SK-N-SH treated with all-trans-retinoic acid at 6 μM for 48 hours (cell line): ENCODE results near the gene LRRC2.

Experiments used
- ATAC-seq: fragments of 200-7000 bp; cut with Tn5 transposase; 3 replicates; pipeline ENCODE4 v1.9.1; 2020; ENCODE audit warnings: mild to moderate bottlenecking, moderate library complexity
- ARNTL ChIP-seq: fragments of 450-650 bp; formaldehyde crosslinking; IDR thresholded peaks from 2 replicates; pipeline ENCODE4 v1.5.0; 2020; ENCODE audit warnings: low read depth, mild to moderate bottlenecking, moderate library complexity, borderline replicate concordance
- BACH2 ChIP-seq: fragments of 250-450 bp; sonication (Bioruptor Pico); IDR thresholded peaks from 2 replicates; pipeline ENCODE4 v1.9.0; 2021; ENCODE audit warnings: mild to moderate bottlenecking, borderline replicate concordance
- CREB5 ChIP-seq: fragments of 250-450 bp; sonication (Bioruptor Pico); IDR thresholded peaks from 2 replicates; pipeline ENCODE4 v1.5.1; 2020; ENCODE audit warnings: low read depth, mild to moderate bottlenecking, moderate library complexity
- CSDC2 ChIP-seq: fragments of 250-450 bp; sonication (Bioruptor Pico); IDR thresholded peaks from 2 replicates; pipeline ENCODE4 v1.5.0; 2020; ENCODE audit warnings: mild to moderate bottlenecking, moderate library complexity
- CSRNP3 ChIP-seq: fragments of 250-450 bp; sonication (Bioruptor Pico); IDR thresholded peaks from 2 replicates; pipeline ENCODE4 v1.5.1; 2021; ENCODE audit warnings: mild to moderate bottlenecking, moderate library complexity
- ESRRG ChIP-seq: fragments of 250-450 bp; sonication (Bioruptor Pico); IDR thresholded peaks from 2 replicates; pipeline ENCODE4 v1.6.1; 2021; ENCODE audit warnings: mild to moderate bottlenecking
- GLIS3 ChIP-seq: fragments of 250-450 bp; sonication (Bioruptor Pico); IDR thresholded peaks from 2 replicates; pipeline ENCODE4 v1.5.0; 2020; ENCODE audit warnings: mild to moderate bottlenecking, moderate library complexity
- ISL1 ChIP-seq: fragments of 250-450 bp; sonication (Bioruptor Pico); IDR thresholded peaks from 2 replicates; pipeline ENCODE4 v2.1.2; 2022; ENCODE audit warnings: mild to moderate bottlenecking, moderate library complexity
- OSR1 ChIP-seq: fragments of 250-450 bp; sonication (Bioruptor Pico); IDR thresholded peaks from 2 replicates; pipeline ENCODE4 v1.8.0; 2022; ENCODE audit warnings: moderate library complexity, mild to moderate bottlenecking, inconsistent platforms
- PATZ1 ChIP-seq: fragments of 250-450 bp; sonication (Bioruptor Pico); IDR thresholded peaks from 2 replicates; pipeline ENCODE4 v1.8.0; 2020; ENCODE audit warnings: mild to moderate bottlenecking, moderate library complexity, borderline replicate concordance
- POU6F1 ChIP-seq: fragments of 250-450 bp; sonication (Bioruptor Pico); IDR thresholded peaks from 2 replicates; pipeline ENCODE4 v1.8.0; 2021; ENCODE audit warnings: low read depth, mild to moderate bottlenecking, moderate library complexity, borderline replicate concordance
- PPARA ChIP-seq: fragments of 250-450 bp; sonication (Bioruptor Pico); IDR thresholded peaks from 2 replicates; pipeline ENCODE4 v1.5.0; 2020; ENCODE audit warnings: mild to moderate bottlenecking, borderline replicate concordance
- RARB ChIP-seq: fragments of 250-450 bp; sonication (Bioruptor Pico); IDR thresholded peaks from 2 replicates; pipeline ENCODE4 v1.8.0; 2021; ENCODE audit warnings: mild to moderate bottlenecking, moderate library complexity
- SNAI2 ChIP-seq: fragments of 250-450 bp; sonication (Bioruptor Pico); IDR thresholded peaks from 2 replicates; pipeline ENCODE4 v1.5.0; 2020; ENCODE audit warnings: mild to moderate bottlenecking, moderate library complexity
- TCF4 ChIP-seq: fragments of 250-450 bp; sonication (Bioruptor Pico); IDR thresholded peaks from 2 replicates; pipeline ENCODE4 v1.8.0; 2021; ENCODE audit warnings: mild to moderate bottlenecking, moderate library complexity, borderline replicate concordance
- TOX ChIP-seq: fragments of 250-450 bp; sonication (Bioruptor Pico); IDR thresholded peaks from 2 replicates; pipeline ENCODE4 v1.8.0; 2021; ENCODE audit warnings: mild to moderate bottlenecking, moderate library complexity, borderline replicate concordance
- TSHZ2 ChIP-seq: fragments of 250-450 bp; sonication (Bioruptor Pico); IDR thresholded peaks from 2 replicates; pipeline ENCODE4 v1.5.0; 2020; ENCODE audit warnings: mild to moderate bottlenecking, moderate library complexity
- ZC3H10 ChIP-seq: fragments of 250-450 bp; sonication (Bioruptor Pico); IDR thresholded peaks from 2 replicates; pipeline ENCODE4 v1.5.1; 2021; ENCODE audit warnings: mild to moderate bottlenecking, moderate library complexity
- ZFP3 ChIP-seq: fragments of 250-450 bp; sonication (Bioruptor Pico); IDR thresholded peaks from 2 replicates; pipeline ENCODE4 v1.5.0; 2020; ENCODE audit warnings: mild to moderate bottlenecking, moderate library complexity
- ZFP30 ChIP-seq: fragments of 450-650 bp; formaldehyde crosslinking; IDR thresholded peaks from 2 replicates; pipeline ENCODE4 v1.5.0; 2022; ENCODE audit warnings: mild to moderate bottlenecking, moderate library complexity
- ZNF565 ChIP-seq: fragments of 450-650 bp; formaldehyde crosslinking; conservative IDR thresholded peaks from 2 replicates; pipeline ENCODE4 v1.5.0; 2020; ENCODE audit warnings: low read depth, mild to moderate bottlenecking, moderate library complexity
- ZNF70 ChIP-seq: fragments of 450-650 bp; formaldehyde crosslinking; IDR thresholded peaks from 2 replicates; pipeline ENCODE4 v1.5.0; 2020; ENCODE audit warnings: mild to moderate bottlenecking, moderate library complexity
- ZNF8 ChIP-seq: fragments of 450-650 bp; formaldehyde crosslinking; IDR thresholded peaks from 2 replicates; pipeline ENCODE4 v1.5.0; 2020; ENCODE audit warnings: mild to moderate bottlenecking, moderate library complexity

The LRRC2 gene

GRCh38 chr3:46469680-46470357, 96.3 kb downstream of the LRRC2 start (continued):
- TF ChIP-seq CSRNP3 (CRISPR knock-in tag): no peak
- TF ChIP-seq ISL1 (CRISPR knock-in tag): no peak

GRCh38 chr3:46468753-46469600, 97.1 kb downstream of the LRRC2 start:
- no peak for ATAC-seq
- TF ChIP-seq ZFP3 (CRISPR knock-in tag) (no peak), RARB (CRISPR knock-in tag) (no peak), ZNF70 (no peak), TOX (CRISPR knock-in tag) (no peak), ZNF565 (CRISPR knock-in tag) (no peak), PPARA (no peak), SNAI2 (CRISPR knock-in tag) (no peak), ARNTL (CRISPR knock-in tag) (no peak), CSRNP3 (CRISPR knock-in tag) (no peak), ESRRG (CRISPR knock-in tag) (no peak), ISL1 (CRISPR knock-in tag) (no peak), BACH2 (CRISPR knock-in tag) (no peak), ZFP30 (CRISPR knock-in tag) (no peak), TCF4 (CRISPR knock-in tag) (no peak), ZC3H10 (CRISPR knock-in tag) (no peak), CREB5 (CRISPR knock-in tag) (no peak), POU6F1 (CRISPR knock-in tag) (no peak), OSR1 (no peak), CSDC2 (CRISPR knock-in tag) (no peak), GLIS3 (CRISPR knock-in tag) (no peak)

- ATAC-seq: no peak
- no peak for TF ChIP-seq TOX (CRISPR knock-in tag)
- no peak for TF ChIP-seq CREB5 (CRISPR knock-in tag)
- TF ChIP-seq ZFP30 (CRISPR knock-in tag): no peak
- no peak for TF ChIP-seq OSR1
- no peak for TF ChIP-seq ZNF8 (CRISPR knock-in tag)
- no peak for TF ChIP-seq ZNF70
- TF ChIP-seq BACH2 (CRISPR knock-in tag): no peak
- no peak for TF ChIP-seq PATZ1 (CRISPR knock-in tag)
- no peak for TF ChIP-seq GLIS3 (CRISPR knock-in tag)
- TF ChIP-seq PPARA: no peak
- TF ChIP-seq RARB (CRISPR knock-in tag): no peak
- no peak for TF ChIP-seq ARNTL (CRISPR knock-in tag)
- no peak for TF ChIP-seq TCF4 (CRISPR knock-in tag)
- no peak for TF ChIP-seq TSHZ2 (CRISPR knock-in tag)
- no peak for TF ChIP-seq ZNF565 (CRISPR knock-in tag)
- TF ChIP-seq CSDC2 (CRISPR knock-in tag): no peak
Measured at GRCh38 chr3:46467562-46467961, 98.5 kb downstream of the LRRC2 start.
